Stimulated activated CD8-positive, alpha-beta memory T cell treated with anti-CD3 and anti-CD28 coated beads, Interleukin-2, amount 100 ng/mL, for 1 hour (primary cell): Measurements from ENCODE around the gene LHX4.

Source experiments
- DNase-seq, 2 donors: peaks; one replicate each; pipeline ENCODE4 v3.0.0-alpha.2; 2020; ENCODE audit warnings: low read depth in 2 of 2

LHX4 gene

DNA sequence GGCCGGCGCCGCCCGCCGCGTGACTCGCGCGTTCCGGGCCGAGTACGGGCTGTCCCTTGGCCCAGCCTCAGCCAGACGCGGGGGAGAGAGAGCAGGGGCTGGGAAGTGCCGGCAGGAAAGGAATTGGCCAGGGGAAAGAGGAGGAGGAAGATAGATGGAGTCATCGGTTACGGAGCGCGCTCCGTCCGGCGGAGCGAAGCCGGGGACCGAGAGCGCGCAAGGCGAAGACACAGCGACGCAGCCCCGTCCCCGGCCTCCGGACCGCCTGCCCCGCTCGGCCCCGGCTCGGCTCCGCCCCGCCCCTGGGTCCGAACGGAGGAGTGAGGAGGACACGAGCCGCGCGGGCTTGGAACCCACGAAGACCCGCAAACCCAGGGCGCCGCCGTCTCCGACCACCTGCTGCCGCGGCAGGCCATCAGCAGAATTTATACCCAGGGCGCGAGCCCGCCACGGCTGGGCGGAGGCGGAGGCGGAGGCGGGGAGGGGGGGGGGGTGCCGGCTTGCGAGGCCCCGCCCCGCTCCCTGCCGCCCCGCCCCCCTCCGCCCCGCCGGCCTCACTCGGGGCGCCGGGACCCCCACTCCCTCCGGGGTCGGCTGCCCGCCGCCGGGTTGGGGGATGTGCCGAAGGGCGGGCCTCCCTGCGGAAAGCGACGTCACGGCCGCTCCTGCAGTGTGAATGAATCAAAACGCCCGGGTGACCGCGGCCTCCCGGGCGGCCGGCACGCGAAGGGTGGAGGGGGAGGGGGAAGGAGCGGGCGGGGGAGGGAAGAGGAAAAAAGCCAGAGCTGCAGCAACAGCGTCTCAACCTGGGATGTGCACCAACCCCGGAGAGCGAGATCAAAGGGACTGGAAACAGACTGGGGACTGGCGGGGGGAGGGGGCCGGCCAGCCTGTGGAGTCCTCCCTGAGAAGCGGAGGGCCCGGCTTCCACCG is at the start of gene LHX4:
Gene LHX4 (plus strand): TSS at position 782 of the 933 bp plus-strand sequence. CDS start 266 bp downstream, outside the sequence.
- DNase-seq: no peak

DNA sequence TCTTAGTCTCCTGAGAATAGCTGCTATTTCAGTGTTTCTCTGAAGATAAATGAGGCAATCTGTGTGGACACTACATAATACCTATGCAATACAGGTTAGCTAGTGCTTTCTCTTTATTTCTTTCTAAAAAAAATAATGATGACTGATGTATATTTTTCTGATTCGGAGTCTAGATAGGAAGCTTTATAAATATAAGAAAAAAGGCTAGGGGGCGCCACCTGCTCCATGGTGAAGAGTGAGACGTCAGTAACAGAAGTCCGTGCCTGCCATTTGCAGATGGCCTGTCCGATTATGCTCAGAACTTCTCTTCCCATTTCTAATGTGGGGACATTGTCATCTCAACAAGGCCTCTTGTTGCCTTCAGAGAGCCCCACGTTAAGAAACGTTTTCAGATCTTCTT is 49.0 kb upstream of the LHX4 start:
- no peak for DNase-seq

DNA sequence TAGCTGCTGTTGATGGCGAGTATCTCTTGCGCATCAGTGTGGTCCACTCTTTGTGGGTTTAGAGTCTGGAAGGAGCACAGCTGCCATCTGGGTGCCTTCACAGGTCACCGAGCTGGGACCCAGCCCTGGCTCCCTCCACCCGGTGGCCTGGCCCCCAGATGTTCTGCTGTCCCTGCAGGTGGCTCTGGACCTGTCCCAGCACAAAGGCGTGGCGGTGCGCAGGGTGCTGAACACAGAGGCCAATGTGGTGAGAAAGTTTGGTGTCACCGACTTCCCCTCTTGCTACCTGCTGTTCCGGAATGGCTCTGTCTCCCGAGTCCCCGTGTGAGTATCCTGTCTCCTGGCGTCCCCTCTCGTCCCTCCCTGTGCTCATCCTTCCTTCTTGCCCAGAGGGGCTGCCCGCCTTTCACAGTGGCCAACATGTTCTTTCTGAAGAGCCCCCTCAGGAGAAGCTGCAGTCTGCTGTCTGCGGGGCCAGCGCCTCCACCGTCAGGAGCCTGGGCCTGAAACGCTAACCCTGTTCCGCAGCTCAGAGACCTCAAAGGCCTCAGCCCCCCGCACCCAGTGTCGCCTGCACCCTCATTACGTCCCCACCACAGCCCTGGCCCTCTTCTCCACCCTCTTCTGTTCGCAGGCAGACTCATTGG is 47.9 kb upstream of the LHX4 start:
- no peak for DNase-seq

DNA sequence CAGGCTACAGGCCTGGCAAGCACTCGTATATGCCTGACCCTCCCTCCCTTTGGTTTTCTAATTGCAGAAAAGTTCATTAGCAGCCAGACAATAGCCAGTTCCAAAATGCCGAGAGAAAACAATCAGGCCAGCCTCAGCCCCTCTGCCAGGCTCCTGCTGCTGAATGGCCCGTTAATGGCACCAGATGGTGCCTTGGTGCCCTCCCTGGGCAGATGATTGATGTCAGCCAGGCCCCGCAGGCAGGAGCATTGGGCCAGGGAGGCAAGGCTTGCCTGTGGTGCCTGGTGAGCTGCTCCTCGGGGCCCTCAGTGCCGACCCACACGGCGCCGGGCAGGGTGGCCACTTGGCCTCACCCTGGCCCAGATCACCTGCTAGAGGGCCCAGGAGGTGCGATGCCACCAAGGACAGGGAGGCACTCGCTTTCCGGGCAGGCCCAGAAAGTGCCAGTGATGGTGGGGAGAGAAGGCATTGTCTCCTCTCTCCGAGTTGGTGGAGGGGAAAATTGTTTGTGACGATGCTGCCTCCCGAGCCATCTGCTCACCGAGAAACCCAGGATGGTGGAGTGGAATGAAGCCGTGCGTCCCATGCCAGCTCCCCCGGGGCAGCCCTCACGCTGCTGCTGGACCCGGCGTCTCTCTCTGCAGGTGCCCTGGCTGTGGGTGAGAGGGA is 47.3 kb upstream of the LHX4 start:
- no peak for DNase-seq

DNA sequence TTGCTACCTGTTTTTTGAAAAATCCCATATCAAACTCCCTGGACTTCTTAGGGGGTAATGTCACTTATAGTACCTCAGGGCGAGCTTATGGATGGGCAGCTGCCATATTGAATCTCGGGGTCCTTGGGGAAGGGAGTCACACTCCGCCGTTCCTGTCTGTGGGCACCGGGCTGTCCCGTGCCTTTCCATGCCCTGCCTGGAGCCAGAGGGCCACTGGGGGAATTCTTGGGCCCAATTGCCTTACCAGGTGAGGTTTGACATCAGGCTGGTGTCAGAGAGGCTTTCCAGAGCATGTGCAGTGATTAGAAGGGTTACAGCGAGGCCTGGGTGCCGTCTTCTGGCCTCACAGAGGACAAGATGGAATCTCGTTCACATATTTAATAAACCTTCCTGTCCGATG is 46.6 kb upstream of the LHX4 start:
- no peak for DNase-seq

DNA sequence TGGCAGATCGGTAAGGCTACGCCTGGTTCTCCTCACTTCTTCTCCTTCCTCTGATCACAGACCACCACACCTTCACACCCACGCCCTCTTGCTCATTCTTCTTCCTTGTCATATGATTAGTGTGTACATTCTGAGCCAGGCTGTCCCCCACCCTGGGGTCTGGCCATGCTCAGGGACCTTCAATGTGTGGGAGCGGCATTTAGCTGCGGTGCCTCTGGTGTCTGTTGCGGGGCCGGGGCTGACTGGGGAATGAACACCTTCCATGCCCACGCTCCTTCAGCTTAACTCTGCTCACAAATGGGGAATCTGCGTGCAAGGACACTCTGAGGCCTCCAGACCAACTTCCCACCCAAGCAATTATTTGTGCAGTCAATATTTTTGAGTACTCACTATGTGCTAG is 46.0 kb upstream of the LHX4 start:
- no peak for DNase-seq

DNA sequence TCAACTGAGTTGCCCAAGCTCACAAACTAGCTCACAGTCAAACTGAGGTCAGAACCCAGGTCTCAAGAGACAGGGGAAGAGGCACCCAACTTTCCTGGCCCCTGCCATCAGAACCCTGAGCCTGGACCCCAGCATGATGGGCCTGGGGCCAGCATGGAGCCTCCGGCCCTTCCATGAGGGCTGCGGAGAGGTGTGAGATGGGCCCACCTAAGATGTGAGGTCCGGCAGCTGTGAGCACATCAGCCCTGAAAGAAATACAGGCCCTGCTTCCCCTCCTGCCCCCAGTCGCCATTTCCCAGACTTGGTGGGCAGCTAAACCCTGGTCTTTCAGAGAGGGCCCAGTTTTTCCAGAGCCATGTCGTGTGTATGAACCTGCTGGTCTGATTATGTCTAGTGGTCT is 44.8 kb upstream of the LHX4 start:
- no peak for DNase-seq

DNA sequence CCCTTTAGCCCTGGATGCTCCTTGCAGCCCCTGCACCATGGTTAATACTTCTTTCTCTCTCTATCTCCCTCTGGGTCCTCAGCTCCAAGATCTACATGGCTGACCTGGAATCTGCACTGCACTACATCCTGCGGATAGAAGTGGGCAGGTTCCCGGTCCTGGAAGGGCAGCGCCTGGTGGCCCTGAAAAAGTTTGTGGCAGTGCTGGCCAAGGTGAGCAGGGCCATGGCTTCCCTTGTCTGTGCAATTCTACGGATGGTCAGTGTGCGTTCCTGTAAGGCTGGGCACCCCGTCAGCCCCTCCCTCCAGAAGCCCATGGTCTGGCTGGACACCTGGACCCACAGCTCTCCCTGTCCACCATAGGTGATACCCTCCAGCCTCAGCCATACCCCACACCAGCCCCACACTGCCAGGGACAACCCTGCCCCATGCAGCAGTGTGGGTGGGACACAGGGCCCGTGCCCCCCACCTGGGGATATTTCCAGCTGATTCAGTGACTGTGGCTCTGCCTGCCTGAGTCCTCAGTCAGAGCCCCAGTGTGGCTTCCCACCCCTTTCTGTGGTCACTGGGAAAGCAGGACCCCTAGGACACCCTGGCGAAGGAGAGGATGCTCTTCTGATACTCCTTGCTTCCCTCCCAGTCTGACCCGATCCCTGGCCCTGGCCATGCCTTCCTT is 44.0 kb upstream of the LHX4 start:
- no peak for DNase-seq

DNA sequence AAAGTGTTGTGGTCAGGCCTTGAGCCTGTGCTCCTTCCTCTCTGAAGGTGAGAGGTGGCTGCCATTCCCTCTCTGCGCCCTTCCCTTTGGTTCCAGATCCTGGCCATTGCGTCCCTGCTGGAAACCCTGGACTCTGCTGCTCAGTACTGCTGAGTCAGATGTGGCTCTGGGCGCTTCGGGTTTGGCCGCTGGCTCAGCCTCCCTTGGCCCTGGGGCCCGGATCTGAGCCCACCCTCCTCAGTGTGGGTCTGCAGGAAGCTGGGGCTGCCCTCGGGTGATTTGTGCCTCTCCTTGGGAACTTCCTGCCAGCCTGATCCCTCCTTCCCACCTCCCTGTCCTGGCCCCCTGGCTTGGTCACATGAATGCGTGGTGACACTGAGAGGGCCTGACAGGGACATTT is 43.2 kb upstream of the LHX4 start:
- DNase-seq: no peak

DNA sequence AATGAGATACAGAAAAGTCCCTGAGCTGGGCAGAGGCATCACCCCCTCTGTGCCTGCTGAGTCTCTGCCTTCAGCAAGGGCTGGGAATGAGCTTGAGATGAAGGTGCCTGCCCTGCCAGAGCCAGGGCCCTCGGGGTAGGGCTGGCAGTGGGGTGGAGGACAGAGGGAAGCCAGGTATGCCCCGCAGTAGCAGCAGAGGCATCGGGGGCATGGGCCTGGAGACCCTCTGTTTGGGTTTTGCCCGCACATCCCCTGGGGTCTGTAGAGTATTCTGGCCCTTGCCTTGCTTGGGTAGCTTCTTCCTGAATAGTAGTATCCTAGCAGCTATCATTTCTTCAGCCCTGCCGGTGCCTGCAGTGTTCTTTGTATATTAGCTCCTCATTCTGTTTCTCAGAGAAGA is 42.4 kb upstream of the LHX4 start:
- no peak for DNase-seq

DNA sequence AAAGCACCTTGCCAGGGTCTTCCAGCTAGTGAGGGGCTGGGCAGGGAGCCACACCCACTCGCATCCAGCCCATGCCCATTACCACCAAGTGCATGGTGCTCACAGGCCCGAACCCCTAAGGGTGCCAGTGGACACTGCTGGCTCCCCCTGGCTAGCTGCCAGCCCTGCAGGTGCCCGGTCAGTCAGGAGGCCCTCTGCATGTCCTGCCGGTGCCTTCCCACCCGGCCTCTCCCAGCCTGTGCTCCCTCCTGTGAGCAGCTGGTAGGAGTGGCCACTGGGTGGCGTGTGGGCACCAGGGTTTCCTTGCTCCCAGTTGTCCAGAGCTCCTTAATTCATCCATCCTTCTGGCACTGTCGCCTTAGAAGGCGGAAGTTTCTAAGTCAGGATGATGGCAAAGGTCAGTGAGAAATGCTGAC is 42.0 kb upstream of the LHX4 start:
- DNase-seq: no peak

DNA sequence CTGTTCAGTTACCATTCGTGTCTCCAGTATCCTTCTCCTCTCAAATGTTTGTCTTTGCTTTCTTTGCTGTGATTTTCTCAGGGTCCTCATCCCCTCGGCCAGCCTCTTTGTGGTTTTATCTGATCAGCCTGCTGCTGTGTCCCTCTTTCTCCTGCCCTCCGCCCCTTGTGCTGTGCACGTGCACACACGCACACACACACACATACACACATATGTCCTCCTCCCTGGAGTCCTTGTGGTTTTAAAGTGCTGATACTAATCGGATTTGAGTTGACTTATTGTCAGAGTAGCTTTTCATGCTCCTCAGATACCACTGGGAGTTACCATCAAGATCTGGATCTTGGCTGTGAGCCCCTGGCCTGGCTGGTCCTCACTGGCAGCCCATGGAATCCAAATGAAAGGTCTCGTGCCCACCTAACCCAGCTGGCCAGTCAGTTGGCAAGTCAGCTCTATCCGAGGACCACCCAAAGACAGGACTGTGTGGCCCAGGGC is 41.3 kb upstream of the LHX4 start:
- DNase-seq: no peak

DNA sequence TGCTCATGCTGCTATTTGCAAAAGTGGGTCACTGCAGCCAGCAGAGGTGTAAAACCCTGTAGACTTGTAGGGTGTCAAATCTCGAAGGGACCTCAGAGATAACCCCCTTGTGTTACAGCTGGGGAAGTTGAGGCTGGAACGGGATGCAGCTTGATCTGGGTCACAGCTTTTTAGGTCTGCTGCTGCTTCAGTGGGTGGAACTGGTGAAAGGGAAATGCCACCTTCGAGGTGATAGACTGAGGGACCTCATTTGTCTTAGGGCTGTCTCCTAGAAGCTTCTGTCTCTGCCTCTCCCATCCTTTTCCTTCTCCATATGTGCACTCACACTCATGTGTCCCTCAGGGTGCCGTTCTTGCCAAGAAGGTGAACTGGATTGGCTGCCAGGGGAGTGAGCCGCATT is 40.0 kb upstream of the LHX4 start:
- no peak for DNase-seq

DNA sequence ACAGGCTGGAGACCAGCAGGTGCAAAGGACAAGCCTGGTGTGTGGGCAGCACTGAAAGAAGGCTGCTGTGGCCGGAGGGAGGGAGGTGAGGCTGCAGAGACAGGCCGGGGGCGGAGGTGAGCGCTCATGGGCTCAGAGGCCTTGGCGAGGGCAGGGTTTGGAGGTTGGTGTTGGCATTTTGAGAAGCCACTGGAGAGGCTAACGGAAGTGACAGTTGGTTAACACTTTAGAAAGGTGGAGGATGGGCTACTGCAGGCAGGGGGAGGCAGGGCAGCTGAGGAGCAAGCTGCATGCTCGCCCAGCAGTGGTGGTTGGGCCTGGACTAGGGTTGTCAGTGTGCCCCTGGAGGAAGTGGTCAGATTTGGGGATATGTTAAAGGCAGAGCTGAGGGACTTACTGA is 37.9 kb upstream of the LHX4 start:
- no peak for DNase-seq

DNA sequence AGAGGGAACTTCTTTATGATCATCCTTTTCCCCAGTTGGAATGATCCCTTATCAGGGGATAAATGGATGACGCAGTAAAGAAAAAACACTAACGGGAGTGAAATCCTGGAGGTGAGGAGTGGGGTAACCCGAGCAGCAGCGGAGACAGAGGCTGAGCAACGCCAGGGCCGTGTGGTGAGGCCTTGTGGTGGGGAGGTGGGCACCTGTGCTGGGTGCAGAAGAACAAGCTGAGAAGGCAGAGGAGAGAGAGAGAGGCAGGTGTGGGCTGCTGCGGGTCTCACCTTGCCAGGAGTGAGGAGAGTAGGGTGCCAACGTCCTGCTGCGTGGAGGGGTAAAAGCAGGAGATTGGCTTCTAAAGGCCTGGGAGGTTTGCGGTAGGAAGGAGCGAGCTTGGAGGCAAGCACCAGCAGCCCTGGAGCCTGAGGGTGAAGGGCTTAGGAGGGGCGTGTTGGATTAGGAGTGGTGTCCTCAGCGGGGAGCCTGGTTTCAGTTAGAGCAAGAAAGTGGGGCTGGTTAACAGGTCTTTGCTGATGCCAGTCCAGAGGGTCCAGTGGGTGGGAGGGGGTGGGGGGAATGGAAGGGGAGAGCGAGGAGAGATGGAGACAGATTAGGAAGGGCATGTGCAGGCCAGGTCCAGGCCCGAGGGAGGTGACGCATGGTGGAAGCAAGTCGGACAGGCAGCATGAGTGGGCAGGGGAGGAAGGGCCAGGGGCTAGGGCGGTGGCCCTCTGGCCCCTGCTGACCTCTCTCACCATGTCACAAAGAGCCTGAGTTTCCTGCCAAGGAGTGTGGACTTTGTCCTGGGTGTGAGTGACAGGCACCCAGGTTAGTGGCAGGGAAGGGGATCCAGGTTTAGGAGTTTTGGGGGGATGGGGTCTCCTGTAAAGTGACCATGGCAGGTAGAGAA is 36.7 kb upstream of the LHX4 start:
- no peak for DNase-seq

DNA sequence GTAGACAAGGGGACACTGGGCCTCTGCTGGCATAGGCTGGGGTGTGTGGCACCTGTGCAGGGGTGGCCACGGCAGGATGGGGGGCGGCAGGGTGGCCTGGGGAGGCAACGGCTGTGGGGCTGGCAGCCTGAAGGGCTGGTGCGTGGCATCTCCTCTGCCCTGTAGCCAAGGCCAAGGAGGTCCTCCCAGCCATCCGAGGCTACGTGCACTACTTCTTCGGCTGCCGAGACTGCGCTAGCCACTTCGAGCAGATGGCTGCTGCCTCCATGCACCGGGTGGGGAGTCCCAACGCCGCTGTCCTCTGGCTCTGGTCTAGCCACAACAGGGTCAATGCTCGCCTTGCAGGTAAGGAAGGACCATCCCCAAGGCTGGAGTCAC is 36.0 kb upstream of the LHX4 start:
- DNase-seq: no peak

DNA sequence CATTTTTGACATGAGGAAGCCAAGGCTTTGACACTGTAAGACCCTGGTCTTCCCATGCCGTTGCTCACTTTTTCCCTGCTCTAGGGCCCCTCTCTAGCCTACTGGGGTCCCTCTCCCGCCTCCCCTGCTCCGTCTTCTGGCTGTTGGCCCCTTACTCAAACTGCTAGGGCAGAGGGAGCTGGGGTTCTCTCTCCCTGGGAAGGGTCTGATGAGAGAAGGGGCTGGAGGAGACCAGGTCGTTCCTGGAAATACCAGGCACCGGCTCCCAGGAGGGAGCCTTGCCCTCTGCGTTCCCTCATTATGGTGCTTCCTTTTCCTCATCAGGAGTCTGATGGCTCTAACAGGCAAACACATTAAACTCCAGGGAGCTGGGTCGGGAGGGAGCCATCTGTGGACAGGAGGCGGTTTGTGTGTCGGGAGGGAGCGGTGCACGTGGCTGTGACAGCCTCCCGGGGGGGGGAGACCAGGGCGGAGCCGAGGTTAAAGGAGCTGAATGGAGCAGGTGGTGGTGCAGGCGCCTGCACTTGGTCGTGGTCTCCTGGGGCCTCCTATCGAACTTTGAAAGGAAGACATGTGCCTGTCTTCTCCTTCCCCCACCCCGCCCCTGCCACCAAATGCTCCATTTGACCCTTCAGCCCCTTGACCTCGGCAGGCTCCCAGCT is 35.4 kb upstream of the LHX4 start:
- no peak for DNase-seq

DNA sequence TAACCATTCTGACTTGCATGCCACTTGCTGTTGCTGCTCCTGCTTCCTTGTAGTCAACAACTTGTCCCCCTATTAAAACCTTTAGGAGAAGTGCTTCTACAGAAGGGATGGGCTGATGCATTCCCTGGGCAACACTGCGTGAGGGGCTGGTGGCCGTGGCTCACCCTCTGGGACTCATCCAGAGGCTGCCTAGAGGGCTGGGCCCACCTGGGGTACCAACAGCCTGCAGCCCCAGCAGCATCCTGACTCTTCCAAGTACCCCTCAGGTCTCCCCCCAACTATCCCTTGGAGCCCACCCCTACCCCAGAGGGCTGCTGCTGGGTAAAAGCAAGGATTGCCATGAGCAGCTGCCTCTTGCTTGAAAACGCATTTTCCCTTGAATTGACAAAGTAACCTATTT is 34.7 kb upstream of the LHX4 start:
- DNase-seq: no peak

DNA sequence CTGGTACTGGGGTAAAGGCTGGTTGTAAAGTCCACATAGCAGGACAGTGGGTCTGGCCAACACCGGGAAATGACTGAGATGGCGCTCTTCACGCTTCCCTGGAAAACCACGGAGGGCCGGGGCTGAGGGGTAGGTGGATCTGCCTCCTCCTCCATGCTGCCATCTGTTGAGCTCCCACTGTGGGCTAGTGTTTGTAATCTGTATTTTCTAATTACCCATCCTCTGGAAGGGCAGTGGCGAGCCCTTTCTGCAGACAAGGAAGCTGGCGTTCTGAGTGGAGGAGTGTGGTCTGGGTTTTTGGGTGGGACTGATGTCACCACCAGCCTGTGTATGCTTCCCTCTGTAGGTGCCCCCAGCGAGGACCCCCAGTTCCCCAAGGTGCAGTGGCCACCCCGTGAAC is 34.1 kb upstream of the LHX4 start:
- no peak for DNase-seq

DNA sequence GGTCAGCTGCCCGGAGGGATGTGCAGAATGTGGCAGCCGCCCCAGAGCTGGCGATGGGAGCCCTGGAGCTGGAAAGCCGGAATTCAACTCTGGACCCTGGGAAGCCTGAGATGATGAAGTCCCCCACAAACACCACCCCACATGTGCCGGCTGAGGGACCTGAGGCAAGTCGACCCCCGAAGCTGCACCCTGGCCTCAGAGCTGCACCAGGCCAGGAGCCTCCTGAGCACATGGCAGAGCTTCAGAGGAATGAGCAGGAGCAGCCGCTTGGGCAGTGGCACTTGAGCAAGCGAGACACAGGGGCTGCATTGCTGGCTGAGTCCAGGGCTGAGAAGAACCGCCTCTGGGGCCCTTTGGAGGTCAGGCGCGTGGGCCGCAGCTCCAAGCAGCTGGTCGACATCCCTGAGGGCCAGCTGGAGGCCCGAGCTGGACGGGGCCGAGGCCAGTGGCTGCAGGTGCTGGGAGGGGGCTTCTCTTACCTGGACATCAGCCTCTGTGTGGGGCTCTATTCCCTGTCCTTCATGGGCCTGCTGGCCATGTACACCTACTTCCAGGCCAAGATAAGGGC is 33.5 kb upstream of the LHX4 start:
- DNase-seq: no peak
